GM23248 (cell line): Measurements from ENCODE around the gene EPHA3.

Experiments used
- EZH2 ChIP-seq: fragments of 200-600 bp; sonication (generic); IDR thresholded peaks from 2 replicates; pipeline ENCODE4 v1.6.1; 2018; ENCODE audit warnings: antibody characterized with exemption, mild to moderate bottlenecking; ENCODE audit not compliant: insufficient read depth, poor library complexity, severe bottlenecking
- EZH2phosphoT487 ChIP-seq: fragments of 200-600 bp; sonication (generic); IDR thresholded peaks from 2 replicates; pipeline ENCODE4 v1.6.1; 2018; ENCODE audit warnings: antibody characterized with exemption, moderate library complexity, mild to moderate bottlenecking, low read depth; ENCODE audit not compliant: insufficient read depth

DNA sequence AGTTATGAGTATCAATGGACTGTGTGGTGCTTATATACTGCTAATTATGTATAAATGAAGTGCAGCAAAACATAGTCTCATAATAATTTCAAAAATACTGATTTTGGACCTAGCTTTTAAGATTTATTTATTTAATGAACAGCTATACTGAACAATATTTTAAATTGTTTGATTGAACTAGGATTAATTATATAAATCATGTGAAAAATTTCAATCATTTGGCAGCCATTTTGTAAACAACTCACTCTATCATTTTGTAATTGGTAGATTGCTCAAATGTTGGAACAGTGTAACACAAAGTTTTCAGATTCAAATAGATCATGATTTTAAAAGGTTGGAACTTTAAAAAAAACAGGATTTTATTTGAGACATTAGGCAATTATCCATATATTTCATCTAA is 47.0 kb downstream of the EPHA3 start:
- TF ChIP-seq EZH2 (no peak), EZH2phosphoT487 (no peak)
